Measurements from ENCODE around the gene CNIH1. TPM values are rescaled to one million over a fixed set of nuclear protein-coding genes. Genes with fewer than 3 reads are reported as not detected.

CNIH1 gene
- total RNA-seq, 1 experiment from 2014 or later, result 149 TPM

- Histone ChIP-seq H3K27me3 (ENCODE audit: insufficient read depth, low read length) (no peaks in the 10 kb centered on the region), H4K20me1 (ENCODE audit: insufficient read depth) (no peaks in the 10 kb centered on the region), H3K9me3 (ENCODE audit: control insufficient read depth in 1 of 2, insufficient read depth in 1 of 2, low read depth in 1 of 2, low read length in 2 of 2) (no peaks in the 10 kb centered on the region), H3K36me3 (ENCODE audit: control insufficient read depth in 1 of 2, insufficient read depth in 2 of 2, low read length in 2 of 2) (no peaks in the 10 kb centered on the region), H3K27ac (ENCODE audit: low read depth, low read length) (no peak overlapping the region), H3K4me1 (ENCODE audit: control insufficient read depth in 1 of 2, insufficient read depth in 2 of 2, low read length in 2 of 2) (0 out of 4 replicates have a peak, but pooled peaks cover 0 to 3% of the 10 kb centered on the region in 2 experiments), H2AFZ (ENCODE audit: low read depth, low read length, poor library complexity, severe bottlenecking) (no peak overlapping the region), H3K4me2 (ENCODE audit: low read length) (no peak overlapping the region), H3K9me2 (ENCODE audit: insufficient read depth) (no peaks in the 10 kb centered on the region), H3K79me2 (ENCODE audit: insufficient read depth, low read length) (no peaks in the 10 kb centered on the region), H3K9ac (ENCODE audit: low read length) (no peak overlapping the region), H3K4me3 (replicated peaks in 1 of 2; ENCODE audit: low read depth in 1 of 2, low read length in 2 of 2) (no peak overlapping the region)
- intact Hi-C loops (cut with micrococcal nuclease), result no loop called here
- TF ChIP-seq SP1 (IDR thresholded peaks at IDR 0.05; ENCODE audit: low read depth) (no peak), RAD21 (IDR thresholded peaks at IDR 0.05; ENCODE audit: low read depth) (no peak), CEBPB (IDR thresholded peaks at IDR 0.05; ENCODE audit: low read depth) (no peak), YY1 (IDR thresholded peaks at IDR 0.05; ENCODE audit: extremely low read depth, insufficient replicate concordance, low read depth, low read length) (no peak), JUND (IDR thresholded peaks at IDR 0.05) (no peak), SRF (IDR thresholded peaks at IDR 0.05; ENCODE audit: low read depth) (no peak), EZH2phosphoT487 (IDR thresholded peaks at IDR 0.05; ENCODE audit: borderline replicate concordance) (no peak), ELF1 (IDR thresholded peaks at IDR 0.05; ENCODE audit: borderline replicate concordance, low read depth) (no peak), REST (IDR thresholded peaks at IDR 0.05; ENCODE audit: low read depth) (no peak), SIN3A (IDR thresholded peaks at IDR 0.05; ENCODE audit: low read depth) (no peak), EZH2 (IDR thresholded peaks at IDR 0.05) (no peak), TCF7L2 (IDR thresholded peaks at IDR 0.05; ENCODE audit: borderline replicate concordance, extremely low read depth, insufficient read depth, insufficient read length) (no peak), POLR2A (IDR thresholded peaks at IDR 0.05; ENCODE audit: borderline replicate concordance, extremely low read depth, insufficient read depth, insufficient read length) (no peak), ZBTB33 (IDR thresholded peaks at IDR 0.05; ENCODE audit: extremely low read depth, insufficient replicate concordance, low read length) (no peak), POLR2AphosphoS5 (IDR thresholded peaks at IDR 0.05; ENCODE audit: low read depth, low read length) (no peak), CBX3 (IDR thresholded peaks at IDR 0.05; ENCODE audit: low read depth) (no peak), ZNF274 (IDR thresholded peaks at IDR 0.05; ENCODE audit: low read depth, low read length) (no peak)
- TF ChIP-seq, protein P1, sequence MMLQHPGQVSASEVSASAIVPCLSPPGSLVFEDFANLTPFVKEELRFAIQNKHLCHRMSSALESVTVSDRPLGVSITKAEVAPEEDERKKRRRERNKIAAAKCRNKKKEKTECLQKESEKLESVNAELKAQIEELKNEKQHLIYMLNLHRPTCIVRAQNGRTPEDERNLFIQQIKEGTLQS (IDR thresholded peaks at IDR 0.05), result no peak
- TF ChIP-seq, protein P2, sequence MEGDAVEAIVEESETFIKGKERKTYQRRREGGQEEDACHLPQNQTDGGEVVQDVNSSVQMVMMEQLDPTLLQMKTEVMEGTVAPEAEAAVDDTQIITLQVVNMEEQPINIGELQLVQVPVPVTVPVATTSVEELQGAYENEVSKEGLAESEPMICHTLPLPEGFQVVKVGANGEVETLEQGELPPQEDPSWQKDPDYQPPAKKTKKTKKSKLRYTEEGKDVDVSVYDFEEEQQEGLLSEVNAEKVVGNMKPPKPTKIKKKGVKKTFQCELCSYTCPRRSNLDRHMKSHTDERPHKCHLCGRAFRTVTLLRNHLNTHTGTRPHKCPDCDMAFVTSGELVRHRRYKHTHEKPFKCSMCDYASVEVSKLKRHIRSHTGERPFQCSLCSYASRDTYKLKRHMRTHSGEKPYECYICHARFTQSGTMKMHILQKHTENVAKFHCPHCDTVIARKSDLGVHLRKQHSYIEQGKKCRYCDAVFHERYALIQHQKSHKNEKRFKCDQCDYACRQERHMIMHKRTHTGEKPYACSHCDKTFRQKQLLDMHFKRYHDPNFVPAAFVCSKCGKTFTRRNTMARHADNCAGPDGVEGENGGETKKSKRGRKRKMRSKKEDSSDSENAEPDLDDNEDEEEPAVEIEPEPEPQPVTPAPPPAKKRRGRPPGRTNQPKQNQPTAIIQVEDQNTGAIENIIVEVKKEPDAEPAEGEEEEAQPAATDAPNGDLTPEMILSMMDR (IDR thresholded peaks at IDR 0.05 in 2 of 3, conservative IDR thresholded peaks at IDR 0.05 in 1 of 3; ENCODE audit: borderline replicate concordance in 1 of 3, insufficient read depth in 1 of 3, low read depth in 2 of 3, low read length in 2 of 3), result no peak
- TF ChIP-seq, protein P3, sequence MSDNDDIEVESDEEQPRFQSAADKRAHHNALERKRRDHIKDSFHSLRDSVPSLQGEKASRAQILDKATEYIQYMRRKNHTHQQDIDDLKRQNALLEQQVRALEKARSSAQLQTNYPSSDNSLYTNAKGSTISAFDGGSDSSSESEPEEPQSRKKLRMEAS (IDR thresholded peaks at IDR 0.05), result no peak
- ChIA-PET CTCF (no interaction called here), POLR2A (no interaction called here), RAD21 (ENCODE audit: low non-redundant PET in 1 of 2, low total read pairs in 2 of 2, uncharacterized antibody in 2 of 2, unreplicated experiment in 2 of 2) (no interaction called here)
- BruUV-seq (replicated peaks), result no TSS peak
- ATAC-seq, result no peak
- no peak for DNase-seq (ENCODE audit: low read depth, low spot score)
These were observed 57.3 kb downstream of the CNIH1 start for GRCh38 chr14:54383835-54384234.
